Neutrophil (primary cell): ENCODE results near the gene RAB8A.
"Not testable (repeated sequence)": the region's sequence is repeated elsewhere in the genome, so short reads cannot be mapped to it uniquely, and the experiment has no call there.

Experiments
- H3K27ac ChIP-seq: fragments of 200-600 bp; sonication (generic); 2 replicates; pipeline ENCODE4 v1.5.1; 2016; ENCODE audit warnings: mild to moderate bottlenecking, moderate library complexity
- H3K27me3 ChIP-seq: fragments of 200-600 bp; sonication (generic); 2 replicates; pipeline ENCODE4 v1.6.0; 2016; ENCODE audit warnings: mild to moderate bottlenecking
- H3K36me3 ChIP-seq: fragments of 200-600 bp; sonication (generic); 2 replicates; pipeline ENCODE4 v1.5.1; 2017
- H3K4me1 ChIP-seq, 2 experiments: fragments of 200-600 bp in 1 of 2; sonication (generic) in 1 of 2; 1 replicate in 1 of 2; 2 replicates in 1 of 2; pipeline versions ENCODE4 v1.5.1 to v1.6.1; 2013 to 2016; ENCODE audit warnings: low read depth in 1 of 2, low read length in 1 of 2, mild to moderate bottlenecking in 1 of 2, moderate library complexity in 1 of 2; ENCODE audit not compliant: control insufficient read depth in 1 of 2, insufficient read depth in 1 of 2
- H3K4me3 ChIP-seq, 2 experiments: fragments of 200-600 bp in 1 of 2; sonication (generic) in 1 of 2; 1 replicate in 1 of 2; 2 replicates in 1 of 2; pipeline ENCODE4 v1.5.1; 2013 to 2016; ENCODE audit warnings: low read depth in 1 of 2, low read length in 1 of 2, mild to moderate bottlenecking in 1 of 2, moderate library complexity in 1 of 2
- H3K9me3 ChIP-seq: fragments of 200-600 bp; sonication (generic); 2 replicates; pipeline ENCODE4 v1.5.1; 2016
- CTCF ChIP-seq: fragments of 200-600 bp; sonication (generic); IDR thresholded peaks from 2 replicates; pipeline ENCODE4 v1.5.1; 2016; ENCODE audit warnings: antibody characterized with exemption

The RAB8A gene

GRCh38 chr19:16168465-16169081, 56.9 kb downstream of the RAB8A start:
- H3K9me3 ChIP-seq: no peaks in the 10 kb centered on the region
- no peaks in the 10 kb centered on the region for H3K27me3 ChIP-seq
- H3K4me3 ChIP-seq: peak overlapping the region in 1 of 2 experiments; percentile 26
- H3K36me3 ChIP-seq: no peaks in the 10 kb centered on the region
- H3K27ac ChIP-seq: peak overlapping the region; percentile 87
- peaks cover 15 to 21% of the 10 kb centered on the region in 2 experiments for H3K4me1 ChIP-seq
- no peak for TF ChIP-seq CTCF

GRCh38 chr19:16170134-16170533, 58.4 kb downstream of the RAB8A start:
- H3K9me3 ChIP-seq: no peaks in the 10 kb centered on the region
- H3K4me3 ChIP-seq: no peak overlapping the region
- no peak for TF ChIP-seq CTCF
- no peaks in the 10 kb centered on the region for H3K36me3 ChIP-seq
- H3K27ac ChIP-seq: peak overlapping the region; percentile 2
- H3K27me3 ChIP-seq: no peaks in the 10 kb centered on the region
- peaks cover 15 to 21% of the 10 kb centered on the region in 2 experiments for H3K4me1 ChIP-seq

GRCh38 chr19:16175954-16176353, 64.3 kb downstream of the RAB8A start:
- Histone ChIP-seq H3K4me1 (peaks cover 0 to 4% of the 10 kb centered on the region in 2 experiments), H3K36me3 (no peaks in the 10 kb centered on the region), H3K27me3 (no peaks in the 10 kb centered on the region), H3K4me3 (no peak overlapping the region), H3K27ac (no peak overlapping the region), H3K9me3 (no peaks in the 10 kb centered on the region)
- no peak for TF ChIP-seq CTCF

- H3K9me3 ChIP-seq, H3K36me3 ChIP-seq: not testable (repeated sequence)
Measured at GRCh38 chr19:16178866-16179265, 67.2 kb downstream of the RAB8A start.

GRCh38 chr19:16180611-16181010, 68.9 kb downstream of the RAB8A start:
- no peak overlapping the region for H3K4me3 ChIP-seq
- no peak overlapping the region for H3K27ac ChIP-seq
- H3K4me1 ChIP-seq: peaks cover 14% of the 10 kb centered on the region in 2 experiments
- no peaks in the 10 kb centered on the region for H3K9me3 ChIP-seq
- H3K27me3 ChIP-seq: no peaks in the 10 kb centered on the region
- H3K36me3 ChIP-seq: no peaks in the 10 kb centered on the region
- no peak for TF ChIP-seq CTCF

More at GRCh38 chr19:16178866-16179265, 67.2 kb downstream of the RAB8A start:
- not testable (repeated sequence) for H3K4me3 ChIP-seq, H3K4me1 ChIP-seq, H3K27me3 ChIP-seq, H3K27ac ChIP-seq
